GM19452 (cell line): ENCODE measurements around the gene UNC93B1.
"Not testable (repeated sequence)": the region's sequence is repeated elsewhere in the genome, so short reads cannot be mapped to it uniquely, and the experiment has no call there.

ENCODE experiments used
- ATAC-seq: cut with Tn5 transposase; IDR thresholded peaks from one replicate; pipeline ENCODE4 v1.9.1; 2021; ENCODE audit not compliant: unreplicated experiment

Gene UNC93B1

DNA sequence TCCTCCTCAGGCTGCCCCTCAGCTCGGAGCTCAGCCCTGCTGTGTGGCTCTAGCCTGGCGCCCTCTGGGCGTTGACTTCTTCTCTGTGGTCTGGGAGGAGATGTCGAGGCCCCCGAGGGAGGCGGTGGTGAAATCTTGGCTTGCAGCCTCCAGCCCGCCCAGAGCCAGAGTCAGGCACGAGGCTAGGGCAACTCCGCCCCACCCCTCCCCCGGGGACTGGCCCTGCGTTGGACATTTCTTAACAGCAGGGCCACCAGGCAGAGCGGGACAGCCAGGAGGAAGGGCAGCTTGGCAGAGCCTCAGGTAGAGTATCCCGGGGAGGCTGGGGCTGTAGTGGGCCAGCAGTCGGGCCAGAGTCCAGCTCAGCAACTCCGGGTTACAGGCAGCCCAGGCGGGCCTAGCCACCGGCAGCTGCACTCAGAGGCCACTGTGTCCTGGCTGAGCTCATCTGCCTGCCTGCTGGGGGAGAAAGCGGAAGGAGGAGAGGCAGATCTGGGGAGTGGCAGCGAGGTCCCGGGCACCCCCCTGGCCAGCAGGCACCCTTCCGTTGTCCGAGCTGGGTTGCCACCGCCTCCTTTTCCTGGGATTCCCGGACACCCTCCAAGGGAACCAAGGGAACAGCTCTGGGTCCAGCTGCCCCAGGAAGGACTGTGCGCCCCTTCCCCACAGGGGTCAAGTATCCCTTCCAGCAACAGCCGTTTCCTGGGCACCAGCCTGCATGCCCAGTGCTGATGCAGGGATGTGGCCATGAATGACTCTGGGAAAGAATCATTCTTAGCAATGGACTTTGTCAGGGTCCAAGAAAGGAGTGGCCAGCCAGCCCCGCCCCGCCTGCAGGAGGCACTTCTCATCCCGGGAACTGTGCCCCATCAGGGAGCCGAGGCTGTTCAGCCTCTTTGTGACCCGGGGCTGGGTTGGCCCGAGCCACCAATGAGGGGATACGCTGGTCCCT is 6.5 kb upstream of the UNC93B1 start, which contains the start of gene ALDH3B1:
ALDH3B1 (plus strand) TSS at position 238 of the 952 bp plus-strand sequence. CDS start 4,971 bp downstream, outside the sequence.
- no peak for ATAC-seq

DNA sequence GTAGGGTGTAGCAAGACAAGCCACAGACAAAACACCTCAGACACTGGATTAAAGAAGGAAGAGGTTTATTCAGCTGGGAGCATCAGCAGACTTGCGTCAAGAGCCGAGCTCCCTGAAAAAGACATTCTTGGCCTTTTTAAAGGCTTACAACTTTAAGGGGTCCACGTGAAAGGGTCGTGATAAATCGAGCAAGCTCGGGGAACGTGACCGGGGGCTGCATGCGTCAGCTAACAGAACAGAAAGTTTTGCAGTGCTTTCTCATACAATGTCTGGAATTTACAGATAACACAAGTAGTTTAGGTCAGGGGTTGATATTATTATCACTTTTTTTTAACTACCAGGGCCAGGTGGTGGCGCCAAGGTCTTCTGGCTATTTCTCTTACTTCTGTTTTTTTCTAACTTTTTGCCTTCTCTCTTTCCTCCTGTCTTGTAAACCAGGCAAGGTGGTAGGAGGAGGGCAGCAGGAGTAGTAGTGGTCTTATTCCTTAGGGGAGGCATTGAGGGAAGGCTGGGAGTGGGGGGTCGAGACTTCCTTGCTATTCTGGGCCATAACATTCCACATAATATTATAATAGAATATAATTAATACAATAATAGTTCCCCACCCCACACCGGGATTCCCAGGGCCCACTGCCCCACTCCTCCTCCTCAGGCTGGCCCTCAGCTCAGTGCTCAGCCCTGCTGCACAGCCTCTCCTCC is 5.6 kb upstream of the UNC93B1 start:
- no peak for ATAC-seq

DNA sequence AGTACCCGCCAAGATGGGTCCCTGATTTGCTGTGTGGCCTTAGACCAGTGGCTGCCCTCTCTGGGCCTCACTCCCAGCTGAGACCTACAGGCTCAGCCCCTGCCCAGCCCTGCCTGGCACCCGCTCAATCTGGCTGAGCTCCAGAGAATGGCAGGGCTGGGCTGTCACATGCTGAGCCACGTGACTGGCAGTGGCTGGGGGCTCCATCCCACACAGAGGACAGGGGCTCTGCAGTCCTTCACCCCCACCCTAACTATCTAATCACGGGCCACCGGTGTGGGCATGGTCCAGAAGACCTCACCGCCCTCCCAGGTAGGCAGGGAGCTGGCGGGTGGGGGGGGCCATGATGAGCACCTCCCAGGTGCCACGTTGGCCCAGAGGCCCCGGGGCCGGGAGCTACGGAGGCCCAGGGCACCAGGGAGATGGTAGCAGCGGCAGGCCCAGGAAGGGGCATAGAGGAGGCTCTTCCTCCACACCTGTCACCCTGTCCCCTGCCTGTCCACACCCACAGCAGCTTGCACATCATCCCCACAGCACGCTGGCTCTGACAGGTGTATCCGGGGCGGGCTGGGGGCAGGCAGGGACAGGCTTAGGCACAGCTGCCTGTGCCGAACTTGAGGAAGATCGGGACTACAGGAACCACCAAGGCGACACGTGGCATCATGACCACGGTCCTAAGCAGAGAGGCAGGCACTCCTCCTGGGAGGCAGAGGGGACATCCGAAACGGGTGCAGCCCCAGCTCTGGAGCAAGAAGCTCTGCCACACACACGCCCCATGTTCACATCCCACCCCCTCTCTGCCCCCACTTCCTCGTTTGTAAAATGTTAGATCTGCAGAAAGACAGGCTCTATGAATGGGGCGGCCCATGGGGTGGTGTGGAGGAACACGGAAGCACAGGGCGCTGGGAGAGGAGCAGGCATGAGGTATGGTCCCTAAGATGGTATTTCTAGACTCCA is 4.8 kb upstream of the UNC93B1 start:
- no peak for ATAC-seq

DNA sequence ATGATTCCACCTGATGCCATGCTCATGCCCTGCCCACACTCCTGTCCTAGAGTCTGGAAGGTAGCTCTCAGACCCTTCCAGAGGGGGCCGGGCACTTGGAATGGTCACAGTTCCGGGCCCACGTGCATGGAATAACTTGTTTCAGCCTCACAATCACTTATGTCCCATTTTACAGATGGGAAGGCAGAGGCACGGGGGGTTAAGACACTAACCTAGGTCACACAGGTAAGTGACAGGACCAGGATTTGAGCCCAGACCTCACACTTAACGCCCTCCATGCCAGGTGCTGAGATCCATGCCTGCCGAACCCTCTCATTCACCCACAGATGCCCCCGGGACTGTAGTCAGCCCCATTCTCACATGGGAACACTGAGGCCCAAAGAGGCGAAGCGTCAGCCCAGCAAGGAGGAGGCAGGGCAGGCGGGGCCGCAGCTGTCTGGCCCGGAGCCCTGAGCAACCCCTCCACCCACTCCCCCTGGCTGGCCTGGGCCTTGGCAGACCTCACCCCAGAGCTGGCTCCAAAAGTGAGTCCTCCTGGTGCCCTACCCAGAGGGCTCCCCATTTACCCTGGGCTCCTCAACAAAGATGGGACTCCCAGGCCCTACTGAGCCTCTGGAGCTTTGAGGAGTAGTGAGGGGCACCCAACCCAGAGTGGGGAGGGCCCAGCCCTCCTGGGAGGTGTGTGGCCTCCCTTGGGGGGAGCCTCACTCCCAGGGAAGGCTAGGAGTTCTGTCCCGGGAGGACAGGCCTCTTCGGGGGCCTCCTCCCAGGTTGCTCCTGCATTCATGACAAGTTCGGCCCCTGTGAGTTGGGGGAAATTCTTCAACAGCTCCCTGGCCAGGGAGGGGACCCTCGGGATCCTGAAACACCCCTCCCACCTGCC is 3.8 kb upstream of the UNC93B1 start:
- ATAC-seq = no peak

DNA sequence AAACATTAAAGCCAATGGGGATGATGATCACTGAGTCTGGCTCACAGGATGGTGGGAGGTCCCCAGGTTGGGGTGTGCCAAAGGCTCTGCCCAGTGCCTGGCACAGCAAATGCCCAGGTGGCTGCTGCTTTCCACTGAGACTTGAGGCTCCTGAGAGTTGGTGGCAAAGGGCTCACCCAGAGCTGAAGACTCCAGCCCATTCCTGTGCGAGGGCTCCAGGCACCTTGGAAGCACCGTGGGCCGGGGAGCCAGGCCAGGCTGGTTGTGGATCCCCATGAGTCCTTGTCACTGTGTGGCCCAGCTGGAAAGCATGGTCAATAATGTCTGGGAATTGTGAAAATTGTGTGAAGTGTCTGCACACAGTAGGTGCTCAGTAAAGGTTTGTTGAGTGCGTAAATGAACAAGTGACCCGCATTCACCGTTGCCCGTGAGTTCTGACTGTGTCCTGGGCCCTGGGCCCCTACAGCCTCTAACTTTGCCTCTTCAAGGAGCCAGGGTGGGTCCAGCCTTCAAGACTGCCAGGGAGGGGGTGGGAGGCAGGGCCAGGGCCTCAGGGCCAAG is 2.8 kb upstream of the UNC93B1 start:
- ATAC-seq = no peak

DNA sequence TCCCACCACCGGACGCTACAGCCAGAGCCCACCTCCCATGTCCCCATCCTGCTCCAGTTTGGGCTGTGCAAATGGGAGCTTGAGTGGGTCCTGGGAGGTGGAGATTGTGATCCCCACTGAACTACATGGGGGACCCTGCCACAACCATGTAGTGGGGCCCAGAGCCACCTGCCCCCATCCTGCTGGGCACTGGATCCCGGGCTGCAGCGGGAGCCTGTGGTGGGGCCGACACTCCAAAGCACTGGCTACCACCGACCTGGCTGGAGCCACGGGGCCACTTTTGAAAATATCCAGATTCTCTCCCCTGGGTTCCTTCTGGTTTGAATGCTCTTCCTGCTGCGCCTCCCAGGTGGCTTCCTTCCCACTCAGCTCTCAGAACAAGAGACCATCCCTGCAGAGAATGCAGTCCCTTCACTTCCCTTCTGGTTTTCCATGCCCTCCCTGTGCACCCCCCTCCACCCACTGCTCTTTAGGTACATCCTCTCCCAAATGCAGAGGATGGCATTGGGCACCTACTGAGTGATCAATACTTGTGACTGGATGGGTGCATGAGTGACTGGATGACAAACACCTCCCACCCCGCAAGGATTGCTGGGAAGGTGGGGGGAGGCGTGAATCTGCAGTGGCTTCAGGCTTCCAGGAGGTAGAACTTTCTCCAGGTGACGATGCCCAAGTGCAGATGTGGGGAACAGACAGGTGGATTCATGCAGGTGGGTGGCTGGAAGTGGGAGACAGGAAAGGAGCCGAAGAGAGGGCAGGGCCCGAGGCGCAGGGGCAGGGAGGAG is 846 bp upstream of the UNC93B1 start:
- ATAC-seq = no peak

DNA sequence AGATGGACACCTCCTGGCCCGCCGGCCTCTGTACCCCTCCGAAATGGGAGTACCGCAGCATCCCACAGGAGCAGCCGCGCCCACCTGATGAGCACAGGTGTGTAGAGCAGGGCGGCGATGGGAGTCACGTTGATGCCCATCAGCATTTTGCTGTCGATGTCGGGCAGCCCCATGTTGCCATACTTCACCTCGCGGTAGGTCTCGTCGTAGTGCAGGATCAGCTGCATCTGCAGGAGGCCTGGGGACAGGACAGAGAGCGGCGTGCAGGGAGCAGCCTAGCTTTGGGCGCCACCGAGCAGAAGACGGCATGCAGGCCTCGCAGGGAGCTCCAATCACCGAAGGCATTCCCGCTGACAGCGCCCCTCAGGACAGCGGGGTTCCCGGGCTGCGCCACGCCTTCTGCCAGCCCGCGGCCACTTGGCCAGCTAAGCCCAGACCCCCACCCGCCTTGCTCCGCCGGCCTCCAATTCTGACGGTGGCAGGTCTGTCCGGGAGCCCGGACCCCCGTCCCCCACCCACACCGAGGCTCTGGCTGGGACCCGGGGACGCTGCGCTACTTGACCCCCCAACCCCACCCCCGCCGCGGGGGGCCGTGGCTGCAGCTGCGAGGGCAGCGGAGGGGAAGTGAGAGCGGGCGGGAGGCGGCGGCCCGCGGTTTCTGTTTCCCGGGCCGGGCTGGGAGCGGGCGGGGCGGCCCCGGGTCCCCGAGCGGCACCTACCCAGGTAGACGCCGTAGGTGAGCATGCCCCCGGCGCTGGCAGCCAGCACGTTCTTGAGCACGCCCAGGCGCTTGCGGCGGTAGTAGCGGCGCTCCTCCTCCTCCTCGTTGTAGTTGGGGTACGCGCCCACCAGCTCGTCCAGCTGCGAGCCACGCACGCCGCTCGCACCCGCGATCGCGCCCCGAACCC is 705 bp downstream of the UNC93B1 start:
- peak; percentile 32 for ATAC-seq

DNA sequence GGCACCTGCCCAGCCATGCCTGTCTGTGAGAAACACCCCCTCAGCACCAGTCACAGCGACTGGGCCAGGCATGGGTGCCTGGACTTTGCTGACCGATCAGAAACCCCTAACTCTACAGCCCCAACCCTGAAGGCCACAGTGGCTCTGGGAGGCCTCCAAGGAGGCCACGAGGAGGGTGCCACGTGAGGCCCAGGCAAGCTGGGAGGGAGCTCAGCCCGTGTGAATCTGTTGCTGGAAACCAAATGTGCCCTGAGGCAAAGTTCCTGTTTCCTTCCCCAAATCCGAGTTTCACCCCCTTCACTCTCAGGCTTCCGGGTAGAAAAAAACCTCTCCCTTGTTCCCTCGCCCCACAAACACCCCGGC is 1.3 kb downstream of the UNC93B1 start:
- ATAC-seq = peak; percentile 6

DNA sequence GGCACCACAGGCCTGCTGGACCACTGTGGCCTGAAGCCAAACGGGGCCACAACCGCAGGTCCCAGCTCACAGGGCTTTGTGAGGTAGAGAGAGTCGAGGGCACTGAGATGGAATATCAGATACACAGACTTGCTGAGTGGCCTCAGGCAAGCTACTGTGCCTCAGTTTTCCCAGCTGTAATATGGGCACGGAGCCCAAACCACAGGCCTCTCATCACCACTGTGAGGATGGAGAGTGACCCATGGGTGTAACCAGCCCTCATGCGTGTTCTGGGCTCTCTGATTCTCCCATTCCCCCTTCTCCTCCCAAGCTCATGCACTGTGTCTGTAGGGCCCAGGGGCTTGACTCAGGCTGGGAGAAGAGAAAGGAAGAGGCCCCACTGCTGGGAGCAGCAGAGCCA is 4.2 kb downstream of the UNC93B1 start:
- no peak for ATAC-seq

DNA sequence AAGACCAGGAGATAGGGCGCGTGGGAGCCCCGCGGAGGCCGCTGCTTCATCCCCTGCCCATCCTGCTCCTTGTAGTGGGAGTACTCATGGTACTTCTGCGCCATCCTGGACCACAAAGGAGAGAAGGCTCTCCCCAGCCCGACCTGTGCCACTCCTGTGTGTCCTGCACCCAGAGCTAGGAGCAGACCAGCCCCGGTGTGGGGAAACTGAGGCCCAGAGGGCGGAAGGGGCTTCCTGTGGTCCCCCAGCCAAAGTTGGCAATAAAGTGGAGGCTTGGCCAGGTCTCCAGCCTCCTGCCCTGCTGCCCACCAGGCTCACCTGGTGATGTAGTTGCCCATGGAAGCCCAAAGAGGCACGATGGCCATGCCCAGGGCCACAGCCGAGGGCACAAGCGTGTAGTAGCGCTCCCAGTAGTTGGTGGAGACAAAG is 4.7 kb downstream of the UNC93B1 start:
- no peak for ATAC-seq

DNA sequence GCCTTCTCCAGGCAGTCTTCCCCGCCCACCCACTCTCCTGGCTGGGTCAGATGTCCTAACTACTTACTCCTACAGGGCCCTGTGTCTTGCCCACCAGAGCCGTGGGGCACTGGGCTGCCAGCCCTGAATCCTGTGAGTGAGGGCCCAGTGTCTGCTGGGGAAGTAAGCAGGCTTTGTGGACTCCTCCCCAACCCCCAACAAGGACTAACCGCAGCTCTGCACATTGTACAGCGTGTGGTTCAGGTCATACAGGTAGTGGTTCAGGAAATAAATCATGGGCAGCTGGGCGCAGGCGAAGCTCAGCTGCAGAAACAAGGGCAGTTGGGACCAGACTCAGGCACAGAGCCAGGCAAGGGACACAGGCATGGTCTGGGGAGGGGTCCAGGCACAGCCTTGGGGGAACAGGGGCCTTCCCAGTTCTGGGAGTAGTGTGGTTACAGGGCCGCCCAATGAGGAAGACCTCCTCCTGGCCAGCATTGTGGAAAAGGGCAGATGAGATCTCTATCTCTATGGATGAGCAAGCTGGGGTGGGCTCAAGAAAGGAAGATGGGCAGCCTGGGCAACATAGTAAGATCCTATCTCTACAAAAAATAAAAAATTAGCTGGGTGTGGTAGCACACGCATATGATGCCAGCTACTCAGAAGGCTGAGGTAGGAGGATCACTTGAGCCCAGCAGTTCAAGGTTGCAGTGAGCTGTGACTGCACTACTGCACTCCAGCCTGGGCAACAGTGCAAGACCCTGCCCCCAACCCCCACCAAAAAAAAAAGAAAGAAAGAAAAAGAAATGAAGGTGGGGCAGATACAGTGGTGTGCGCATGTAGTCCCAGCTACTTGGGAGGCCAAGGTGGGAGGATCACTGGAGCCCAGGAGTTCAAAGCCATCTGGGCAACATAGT is 5.5 kb downstream of the UNC93B1 start:
- ATAC-seq = no peak

DNA sequence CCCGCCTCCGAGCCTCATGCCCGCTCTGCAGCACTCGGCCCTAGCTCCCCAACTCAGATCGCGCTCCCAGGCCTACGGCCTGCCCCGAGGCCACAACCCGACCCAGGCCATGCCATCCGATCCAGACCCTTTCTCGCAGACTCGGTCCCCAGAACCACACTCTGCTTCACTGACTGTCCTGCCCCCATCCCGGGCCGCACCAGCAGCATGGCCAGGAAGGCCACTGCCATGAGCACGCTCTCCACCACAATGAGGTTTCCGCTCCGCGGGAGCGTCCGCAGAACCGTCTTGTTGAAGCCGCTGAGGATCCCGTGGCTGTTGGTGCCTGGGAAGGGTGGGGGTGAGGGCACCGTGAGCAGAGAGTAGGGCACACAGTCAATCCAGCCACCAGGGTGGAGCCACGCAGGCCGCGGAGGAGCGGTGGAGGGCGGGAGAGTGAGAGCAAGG is 6.4 kb downstream of the UNC93B1 start:
- ATAC-seq = no peak

DNA sequence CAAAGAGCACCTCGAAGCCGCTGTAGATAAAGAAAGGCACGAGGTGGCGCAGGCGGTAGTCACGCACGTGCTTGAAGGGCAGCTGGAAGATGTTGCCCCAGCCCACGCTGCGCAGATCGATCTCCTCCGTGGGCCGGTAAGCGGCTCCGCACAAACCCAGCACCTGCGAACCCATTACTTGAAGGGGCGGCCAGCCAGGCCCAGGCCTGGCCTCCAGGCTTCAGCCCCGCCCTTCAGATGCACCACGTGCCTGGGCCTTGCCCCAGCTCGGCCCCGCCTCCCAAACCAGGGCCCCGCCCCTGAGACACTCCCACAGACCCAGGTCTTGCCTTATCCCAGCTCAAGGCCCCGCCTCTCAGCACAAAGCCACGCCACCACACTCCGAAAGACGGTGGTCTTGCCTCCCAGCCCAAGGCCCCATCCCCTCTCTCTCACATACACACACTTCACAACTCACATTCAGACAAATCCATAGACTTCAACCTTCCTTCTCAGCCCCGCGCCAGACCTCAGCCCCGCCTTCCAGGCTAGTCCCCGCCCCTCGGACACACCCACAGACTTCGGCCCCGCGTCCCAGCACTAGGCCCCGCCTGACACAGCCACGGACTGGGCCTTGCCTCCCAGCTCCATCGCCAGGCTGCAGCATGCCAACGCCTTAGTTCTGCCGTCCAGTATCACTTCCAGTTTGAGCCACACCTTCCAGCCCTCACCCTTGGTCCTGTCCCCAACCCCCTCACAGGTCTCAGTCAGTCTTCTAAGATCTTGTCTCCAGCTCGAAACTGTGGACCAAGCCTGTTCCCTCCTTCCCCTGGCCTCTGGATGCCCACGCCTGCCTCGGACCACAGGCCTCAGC is 7.0 kb downstream of the UNC93B1 start:
- no peak for ATAC-seq

DNA sequence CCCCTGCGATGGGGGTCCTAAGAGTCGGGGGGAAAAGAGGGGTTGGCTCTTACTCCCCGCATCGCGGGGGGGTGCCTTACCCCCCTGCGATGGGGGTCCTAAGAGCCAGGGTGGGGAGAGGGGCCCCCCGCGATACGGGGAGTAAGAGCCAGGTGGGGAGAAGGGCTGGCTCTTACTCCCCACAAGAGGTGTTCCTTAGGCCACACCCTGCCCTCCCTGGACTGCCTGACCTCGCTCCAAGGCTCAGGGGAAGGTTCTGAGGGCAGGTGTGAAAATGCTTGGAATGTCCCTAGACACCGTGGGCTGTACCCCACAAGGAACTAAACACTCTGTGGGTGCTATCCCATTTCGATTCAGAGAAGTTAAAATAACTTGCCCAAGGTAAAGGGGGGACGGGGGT is 7.8 kb downstream of the UNC93B1 start:
- ATAC-seq = no peak

DNA sequence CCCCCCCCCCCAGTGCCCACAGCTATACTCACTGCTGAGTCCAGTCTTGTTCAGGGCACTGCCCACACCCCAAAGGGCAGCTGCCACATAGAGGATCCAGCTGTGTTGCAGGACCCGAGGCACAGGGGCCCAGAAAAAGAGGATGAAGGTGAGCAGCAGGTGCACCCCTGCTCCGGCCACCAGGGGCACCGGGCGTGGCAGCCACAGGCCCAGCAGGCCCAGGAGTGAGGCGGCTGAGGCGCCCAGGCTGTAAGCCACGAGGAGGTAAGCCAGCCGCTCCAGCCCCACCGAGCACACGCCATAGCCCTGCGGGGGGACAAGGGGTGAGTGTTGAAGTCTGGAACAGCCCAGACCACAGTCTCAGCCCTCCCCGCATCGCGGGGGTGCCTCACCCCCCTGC is 8.3 kb downstream of the UNC93B1 start:
- not testable (repeated sequence) for ATAC-seq

DNA sequence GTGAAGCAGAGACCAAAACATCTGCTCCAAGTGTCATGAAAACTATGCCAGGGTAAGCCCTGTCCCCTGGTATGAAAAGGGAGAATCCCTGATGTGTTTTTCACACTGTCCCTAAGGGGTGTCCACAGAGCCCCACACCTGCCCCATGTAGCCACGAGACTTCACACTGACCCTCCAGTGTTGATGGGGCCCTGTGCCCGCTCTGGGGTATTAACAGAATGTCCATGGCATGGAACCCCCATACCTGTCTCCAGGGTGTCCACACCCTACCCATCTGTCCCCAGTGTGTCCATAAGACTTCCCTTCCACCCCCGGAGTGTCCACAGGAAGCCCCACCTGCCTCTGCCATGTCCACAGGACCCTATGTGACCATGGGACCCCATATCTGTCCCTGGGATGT is 8.8 kb downstream of the UNC93B1 start:
- not testable (repeated sequence) for ATAC-seq
